ENCODE measurements around the gene CDH5. TPM values are rescaled to one million over a fixed set of nuclear protein-coding genes. Genes with fewer than 3 reads are reported as not detected.

The CDH5 gene
- total RNA-seq, 1 experiment from 2014 or later: not detected

- no peaks in the 10 kb centered on the region for H3K79me2 ChIP-seq (ENCODE audit: low read length)
- H3K4me1 ChIP-seq (ENCODE audit: insufficient read depth, low read length): no peaks in the 10 kb centered on the region; the same call in 1 of the 2 replicates
- H3F3A ChIP-seq (ENCODE audit: low read length, unreplicated experiment): no peaks in the 10 kb centered on the region
- no peak for DNase-seq
- no peaks in the 10 kb centered on the region for H3K9me2 ChIP-seq (replicated peaks; ENCODE audit: low read length)
- no peak for ATAC-seq
- ChIA-PET CTCF (no interaction called here), POLR2A (ENCODE audit: unreplicated experiment) (no interaction called here)
- intact Hi-C loops (cut with micrococcal nuclease): no loop called here
- no peak for TF ChIP-seq EZH2 (IDR thresholded peaks at IDR 0.05; ENCODE audit: low read length, unreplicated experiment)
- no peak for TF ChIP-seq EZH2phosphoT487 (IDR thresholded peaks at IDR 0.05; ENCODE audit: borderline replicate concordance, low read length)
- no peak for TF ChIP-seq CTCF (conservative IDR thresholded peaks at IDR 0.05; ENCODE audit: low read depth, low read length)
- H3K27me3 ChIP-seq (ENCODE audit: low read length): no peaks in the 10 kb centered on the region
- H4K20me1 ChIP-seq (ENCODE audit: low read length): no peaks in the 10 kb centered on the region
- no peak overlapping the region for H3K4me3 ChIP-seq (ENCODE audit: low read length)
- no peak overlapping the region for H2AFZ ChIP-seq (ENCODE audit: low read length)
- H3K4me2 ChIP-seq (ENCODE audit: low read length): no peak overlapping the region
- H3K9me3 ChIP-seq (ENCODE audit: low read length): no peaks in the 10 kb centered on the region
- H3K9ac ChIP-seq (ENCODE audit: low read length): no peak overlapping the region
- BruUV-seq (replicated peaks): no TSS peak
- H3K27ac ChIP-seq (ENCODE audit: low read length): no peak overlapping the region
- H3K36me3 ChIP-seq (ENCODE audit: low read depth, low read length): no peaks in the 10 kb centered on the region
Observed at GRCh38 chr16:66353055-66353454, 13.4 kb upstream of the CDH5 start.

DNA sequence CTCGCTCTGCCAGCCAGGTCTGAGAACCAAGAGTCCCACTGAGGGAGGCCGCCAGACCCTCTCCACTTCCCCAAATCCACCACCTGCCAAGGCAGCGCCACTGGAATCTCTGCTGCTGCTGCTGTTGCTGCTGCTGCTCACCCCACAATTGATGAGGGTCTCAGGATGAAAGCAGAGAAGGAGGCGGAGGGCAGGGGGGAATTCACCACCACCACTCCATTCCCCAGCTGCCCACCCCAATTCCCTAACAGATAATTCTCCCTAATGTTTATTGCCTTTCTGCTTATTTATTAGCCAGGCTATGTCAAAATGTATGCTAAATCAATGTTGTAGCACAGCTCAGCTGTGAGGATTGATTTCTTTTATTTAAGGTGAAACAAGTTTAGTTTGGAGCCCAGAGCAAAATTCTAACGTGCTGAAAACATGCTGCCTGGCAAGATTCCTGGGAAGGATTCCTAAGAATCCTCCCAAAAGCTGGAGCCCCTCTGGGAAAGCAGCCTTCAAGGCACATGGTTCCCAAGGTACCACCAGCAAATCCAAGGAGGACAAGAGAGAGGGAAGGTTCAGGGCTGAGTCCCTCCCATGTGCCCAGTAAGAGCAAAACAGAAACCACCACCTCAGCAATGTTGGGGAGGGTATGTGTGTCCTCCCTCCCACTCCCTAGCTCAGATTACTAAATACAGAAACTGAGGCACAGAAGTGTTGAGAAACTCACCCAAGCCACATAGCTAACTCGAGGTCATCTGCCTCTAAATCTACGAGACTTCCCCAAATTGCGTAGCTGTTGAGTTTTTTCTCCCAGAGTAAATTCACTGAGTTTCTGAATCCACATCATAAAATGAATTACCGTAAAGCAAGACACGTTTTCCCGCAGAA lies 12.2 kb upstream of the CDH5 start:
- no peak for TF ChIP-seq EZH2phosphoT487 (IDR thresholded peaks at IDR 0.05; ENCODE audit: borderline replicate concordance, low read length)
- TF ChIP-seq EZH2 (IDR thresholded peaks at IDR 0.05; ENCODE audit: low read length, unreplicated experiment): no peak
- TF ChIP-seq CTCF (conservative IDR thresholded peaks at IDR 0.05; ENCODE audit: low read depth, low read length): no peak
- ChIA-PET POLR2A (ENCODE audit: unreplicated experiment) (no interaction called here), CTCF (no interaction called here)
- H3K9me3 ChIP-seq (ENCODE audit: low read length): no peaks in the 10 kb centered on the region
- no peaks in the 10 kb centered on the region for H3K79me2 ChIP-seq (ENCODE audit: low read length)
- intact Hi-C loops (cut with micrococcal nuclease): no loop called here
- H3K9me2 ChIP-seq (replicated peaks; ENCODE audit: low read length): no peaks in the 10 kb centered on the region
- H3K27me3 ChIP-seq (ENCODE audit: low read length): no peaks in the 10 kb centered on the region
- no peak overlapping the region for H2AFZ ChIP-seq (ENCODE audit: low read length)
- no TSS peak for BruUV-seq (replicated peaks)
- H3K4me1 ChIP-seq (ENCODE audit: insufficient read depth, low read length): peaks cover 6% of the 10 kb centered on the region
- H3K9ac ChIP-seq (ENCODE audit: low read length): no peak overlapping the region
- DNase-seq: no peak
- ATAC-seq: no peak
- H3K36me3 ChIP-seq (ENCODE audit: low read depth, low read length): no peaks in the 10 kb centered on the region
- no peak overlapping the region for H3K27ac ChIP-seq (ENCODE audit: low read length)
- no peaks in the 10 kb centered on the region for H3F3A ChIP-seq (ENCODE audit: low read length, unreplicated experiment)
- H3K4me2 ChIP-seq (ENCODE audit: low read length): no peak overlapping the region
- no peaks in the 10 kb centered on the region for H4K20me1 ChIP-seq (ENCODE audit: low read length)
- no peak overlapping the region for H3K4me3 ChIP-seq (ENCODE audit: low read length)

GRCh38 chr16:66355526-66355925 lies 11.0 kb upstream of the CDH5 start:
- H3K4me2 ChIP-seq (ENCODE audit: low read length): no peak overlapping the region
- peaks cover 13% of the 10 kb centered on the region for H3K4me1 ChIP-seq (ENCODE audit: insufficient read depth, low read length)
- ChIA-PET POLR2A (ENCODE audit: unreplicated experiment) (no interaction called here), CTCF (no interaction called here)
- BruUV-seq (replicated peaks): no TSS peak
- H4K20me1 ChIP-seq (ENCODE audit: low read length): no peaks in the 10 kb centered on the region
- DNase-seq: no peak
- no peak overlapping the region for H3K9ac ChIP-seq (ENCODE audit: low read length)
- H3K79me2 ChIP-seq (ENCODE audit: low read length): no peaks in the 10 kb centered on the region
- intact Hi-C loops (cut with micrococcal nuclease): loop anchor here (5.0 kb wide), 1 partner anchor 127 kb away; no protein-coding TSS in a partner anchor
- no peaks in the 10 kb centered on the region for H3K27me3 ChIP-seq (ENCODE audit: low read length)
- no peak for ATAC-seq
- H3K27ac ChIP-seq (ENCODE audit: low read length): no peak overlapping the region
- no peaks in the 10 kb centered on the region for H3F3A ChIP-seq (ENCODE audit: low read length, unreplicated experiment)
- TF ChIP-seq EZH2phosphoT487 (IDR thresholded peaks at IDR 0.05; ENCODE audit: borderline replicate concordance, low read length): no peak
- TF ChIP-seq CTCF (conservative IDR thresholded peaks at IDR 0.05; ENCODE audit: low read depth, low read length): no peak
- no peak for TF ChIP-seq EZH2 (IDR thresholded peaks at IDR 0.05; ENCODE audit: low read length, unreplicated experiment)
- no peaks in the 10 kb centered on the region for H3K9me3 ChIP-seq (ENCODE audit: low read length)
- H2AFZ ChIP-seq (ENCODE audit: low read length): no peak overlapping the region
- no peak overlapping the region for H3K4me3 ChIP-seq (ENCODE audit: low read length)
- H3K9me2 ChIP-seq (replicated peaks; ENCODE audit: low read length): no peaks in the 10 kb centered on the region
- H3K36me3 ChIP-seq (ENCODE audit: low read depth, low read length): no peaks in the 10 kb centered on the region

All from PC-3 (cell line).